ENCODE results near the gene PTPRT.
A peak's percentile ranks its signal among the peaks of the same experiment; 100 is the strongest.

Gene PTPRT

DNA sequence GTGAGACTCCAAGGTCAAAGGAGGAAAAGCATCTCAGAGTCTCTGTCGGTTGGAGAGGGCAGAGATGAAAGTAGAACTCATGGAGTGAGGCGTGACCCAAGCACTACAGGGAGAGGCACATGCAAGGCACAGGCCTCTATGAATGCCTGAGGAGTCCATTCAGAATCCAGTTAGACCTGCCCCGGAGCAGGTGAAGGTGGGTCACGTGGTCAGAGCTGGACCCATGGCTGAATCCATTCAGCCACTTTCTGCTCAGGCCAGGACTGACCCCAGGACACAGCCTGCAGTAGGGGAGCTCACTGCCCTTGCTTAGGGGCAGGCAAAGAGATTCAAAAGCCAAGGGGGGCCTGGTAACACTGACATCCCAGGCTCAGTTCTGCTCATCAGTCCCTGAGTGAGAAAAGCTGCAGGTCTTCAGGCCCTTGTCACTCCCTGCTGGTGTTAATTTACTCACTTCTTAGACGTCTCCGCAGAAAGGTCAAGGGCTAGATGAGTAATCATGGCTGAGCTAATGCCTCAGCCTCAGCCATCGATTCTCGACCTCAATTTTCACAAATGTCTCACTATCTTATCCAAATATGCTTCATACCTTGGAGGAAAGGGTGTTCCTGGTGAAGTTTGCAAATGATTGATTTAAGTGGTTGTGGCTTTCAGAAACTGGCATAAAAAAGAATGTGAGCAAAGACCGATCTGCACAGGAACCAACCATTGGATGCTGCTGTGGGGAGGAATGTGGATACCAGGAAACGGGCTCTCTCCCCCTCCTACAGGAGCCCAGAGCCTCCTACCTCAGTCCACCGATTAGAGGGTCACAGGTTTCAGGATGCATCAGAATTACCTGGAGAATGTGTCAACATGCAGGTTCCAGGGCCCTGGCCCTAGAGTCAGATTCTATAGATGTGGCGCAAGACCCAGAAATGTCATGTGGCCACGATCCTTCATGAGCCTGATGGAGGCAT is 584.4 kb downstream of the PTPRT start:
- DNase-seq = no peak

DNA sequence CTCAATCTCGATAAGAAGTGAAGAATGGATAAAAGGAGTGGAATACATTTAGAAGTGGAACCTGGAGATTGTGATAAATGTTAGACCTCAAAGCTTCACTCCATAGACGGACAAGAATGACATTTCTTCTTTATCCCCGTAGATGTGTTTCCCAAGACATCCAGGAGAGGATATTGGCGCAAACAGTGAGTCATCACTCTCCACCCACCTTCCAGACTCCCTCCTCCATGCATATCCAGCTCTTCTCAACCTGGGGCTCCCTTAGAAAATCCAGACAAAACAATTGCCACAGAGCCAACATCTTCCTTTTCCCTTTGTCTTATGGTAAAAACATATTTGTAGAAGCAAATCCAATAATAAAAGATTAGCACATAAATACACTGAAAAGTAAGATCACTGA is 586.1 kb downstream of the PTPRT start:
- DNase-seq = peak in 1 of 2 donors; percentile 6

DNA sequence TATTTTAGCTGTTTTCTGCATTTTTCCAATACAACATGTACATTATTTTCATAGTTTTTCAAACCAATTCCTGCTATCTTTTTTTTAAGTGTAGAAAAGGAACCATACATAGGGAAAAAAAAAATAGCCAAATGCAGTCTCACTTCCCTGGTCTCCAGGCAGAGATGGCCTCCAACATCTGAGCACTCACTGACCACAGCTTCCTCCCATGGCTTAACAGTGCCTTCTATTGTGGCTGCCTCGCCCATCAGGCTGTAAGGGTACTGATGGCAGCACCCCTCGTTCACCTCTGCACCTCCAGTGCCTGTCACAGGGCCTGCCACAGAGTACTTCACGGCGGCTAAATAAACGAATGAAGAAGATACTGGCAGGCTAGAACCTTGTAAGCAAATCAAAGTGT is 591.1 kb downstream of the PTPRT start:
- DNase-seq = peak in 1 of 2 donors; percentile 22

DNA sequence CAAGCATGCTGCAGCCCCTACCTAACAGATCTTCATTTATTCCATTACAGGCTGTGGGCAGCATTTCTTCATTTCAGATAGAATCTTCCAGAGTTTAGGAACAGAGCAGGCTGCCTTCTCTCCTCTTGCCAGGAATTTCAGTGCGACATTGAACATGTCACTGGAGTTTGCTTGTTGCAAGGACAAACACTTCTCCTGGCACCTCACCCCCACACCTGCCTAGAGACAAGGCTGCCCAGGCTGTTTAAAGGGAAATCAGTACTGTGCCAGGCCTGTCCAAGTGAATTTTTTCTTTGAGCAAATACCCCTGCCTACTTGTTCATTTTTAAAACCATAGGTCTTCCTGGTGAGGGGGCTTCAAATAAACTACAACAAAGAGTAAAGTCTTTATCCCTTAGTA is 594.1 kb downstream of the PTPRT start:
- DNase-seq = no peak

DNA sequence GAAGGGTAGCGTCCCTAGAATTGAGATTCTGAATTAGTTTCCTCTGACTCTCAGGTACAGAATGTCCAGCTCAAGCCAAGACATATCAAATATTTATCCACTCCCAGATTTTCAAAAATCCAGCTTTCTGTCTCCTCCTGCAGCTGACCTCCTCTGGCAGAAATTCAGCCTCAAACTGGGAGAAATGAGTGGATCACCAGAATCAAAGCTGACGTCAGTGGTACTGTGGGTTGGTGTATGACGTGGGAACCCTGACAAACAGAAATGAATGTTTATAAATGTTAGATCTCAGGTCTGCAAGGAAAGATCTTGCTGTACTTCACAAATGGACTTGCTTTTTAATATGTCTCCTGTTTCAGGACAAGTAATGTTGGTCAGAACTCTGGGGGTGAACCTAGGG is 595.0 kb downstream of the PTPRT start:
- no peak for DNase-seq

DNA sequence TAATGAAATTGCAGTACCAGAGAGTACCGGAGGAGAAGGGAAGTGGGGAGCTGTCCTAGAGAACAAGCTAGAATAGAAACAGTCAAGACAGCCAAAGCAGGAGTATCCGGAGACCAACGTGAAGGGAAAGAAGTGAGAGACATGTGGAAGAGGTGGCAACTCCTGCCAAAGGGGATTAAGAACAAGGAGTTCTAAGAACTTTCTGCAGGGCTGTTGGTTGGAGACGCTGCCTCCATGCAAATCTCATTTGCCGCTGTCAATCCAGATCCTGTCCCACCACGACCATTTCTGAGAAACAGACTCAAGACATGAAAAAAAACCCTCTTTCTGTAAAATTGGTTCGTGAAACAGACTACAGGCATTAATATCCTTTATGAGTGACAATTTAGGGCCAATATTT is 595.7 kb downstream of the PTPRT start:
- DNase-seq = no peak

DNA sequence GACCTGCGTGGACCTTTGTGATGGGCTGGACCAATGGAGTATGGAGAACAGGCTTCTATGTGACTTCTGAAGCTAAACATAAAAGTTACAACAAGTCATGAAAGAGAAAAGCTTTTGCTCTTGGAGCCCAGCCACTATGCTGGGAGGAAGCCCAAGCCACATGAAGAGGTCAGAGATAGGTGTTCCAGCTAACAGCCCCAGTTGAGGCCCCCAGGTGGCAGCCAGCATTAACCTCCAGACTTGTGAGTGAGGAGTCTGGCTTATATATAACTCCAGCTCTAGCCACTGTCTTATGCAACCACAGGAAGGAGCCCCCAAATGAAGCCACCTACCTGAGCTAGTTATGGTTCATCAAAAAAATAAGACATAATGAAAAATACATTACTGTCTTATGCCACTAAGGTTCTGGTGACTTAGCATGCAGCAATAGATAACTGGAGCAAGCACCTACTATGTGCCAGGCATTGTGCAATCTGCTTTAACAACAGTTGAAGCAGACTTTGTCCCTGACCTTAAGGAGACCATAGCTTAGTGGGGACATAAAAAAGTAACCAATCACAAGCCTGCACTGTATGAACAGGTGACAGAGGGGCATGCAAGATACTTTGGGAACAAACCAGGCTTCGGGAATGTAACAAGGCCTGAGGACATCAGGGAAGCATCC is 599.6 kb downstream of the PTPRT start:
- DNase-seq = no peak

DNA sequence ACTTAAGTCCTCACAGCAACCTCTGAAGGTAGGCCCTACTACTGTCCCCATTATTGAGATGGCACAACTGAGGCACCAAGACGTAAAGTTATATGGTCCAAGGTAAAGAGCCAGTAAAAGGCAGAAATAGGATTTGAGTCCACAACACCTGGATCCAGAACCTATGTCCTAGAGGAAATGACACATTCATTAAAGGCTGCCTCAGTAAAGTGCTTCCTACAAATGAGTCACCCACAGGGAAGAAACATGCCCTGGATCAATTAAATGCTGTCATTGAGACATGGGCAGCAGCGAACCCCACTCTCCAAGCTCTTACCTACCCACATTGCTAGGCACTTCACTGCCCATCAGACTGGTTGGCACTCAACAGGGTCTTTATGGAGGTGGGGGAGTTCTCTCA is 600.9 kb downstream of the PTPRT start:
- DNase-seq = no peak

- no peak for DNase-seq
Measured at GRCh38 chr20:42587427-42587826, 602.3 kb downstream of the PTPRT start.

DNA sequence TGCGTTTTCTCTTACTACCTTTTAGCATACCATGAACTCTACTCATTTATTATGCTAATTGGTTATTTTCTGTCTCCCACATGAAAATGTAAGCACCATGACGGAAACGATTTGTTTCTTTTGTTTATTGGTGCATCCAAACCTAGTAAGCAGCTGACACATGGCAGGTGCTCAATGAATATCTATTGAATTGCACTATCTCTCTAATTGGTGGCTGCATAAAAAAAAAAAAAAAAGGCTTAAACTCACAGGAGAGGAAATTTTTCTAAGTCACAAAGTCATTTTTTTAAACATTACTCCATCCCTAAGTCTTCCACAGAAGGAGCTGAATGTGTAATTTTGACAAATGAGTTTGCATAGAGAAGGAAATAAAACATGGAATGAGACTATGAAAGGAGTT is 608.4 kb downstream of the PTPRT start:
- no peak for DNase-seq

GRCh38 chr20:42576167-42576566 is 613.5 kb downstream of the PTPRT start:
- DNase-seq = no peak

- no peak for DNase-seq
Measured at GRCh38 chr20:42572320-42573016, 617.2 kb downstream of the PTPRT start.

GRCh38 chr20:42567409-42567808 is 622.3 kb downstream of the PTPRT start:
- DNase-seq = no peak

- DNase-seq = no peak
Measured at GRCh38 chr20:42565235-42565995, 624.3 kb downstream of the PTPRT start.

- no peak for DNase-seq
Measured at GRCh38 chr20:42559665-42560064, 630.0 kb downstream of the PTPRT start.

GRCh38 chr20:42556575-42556974 is 633.1 kb downstream of the PTPRT start:
- no peak for DNase-seq

DNA sequence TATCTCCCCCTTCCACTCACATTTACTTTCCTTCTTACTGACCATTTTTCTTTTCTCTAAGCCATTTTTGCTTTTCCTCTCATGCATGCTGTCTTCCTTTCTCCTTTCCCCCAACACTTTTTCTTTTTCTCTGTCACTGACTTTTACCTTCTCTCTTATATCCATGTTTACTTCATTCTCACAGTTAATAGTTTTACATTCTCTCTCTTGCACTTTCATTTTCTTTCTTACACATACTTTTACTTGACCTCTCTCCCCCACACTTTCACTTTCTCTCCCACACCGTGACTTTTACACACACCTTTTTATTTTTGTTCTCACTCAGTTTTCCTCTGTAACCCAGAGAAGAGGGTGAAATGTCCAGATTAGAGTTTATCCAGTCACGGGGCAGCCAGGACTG is 636.3 kb downstream of the PTPRT start:
- DNase-seq = no peak

DNA sequence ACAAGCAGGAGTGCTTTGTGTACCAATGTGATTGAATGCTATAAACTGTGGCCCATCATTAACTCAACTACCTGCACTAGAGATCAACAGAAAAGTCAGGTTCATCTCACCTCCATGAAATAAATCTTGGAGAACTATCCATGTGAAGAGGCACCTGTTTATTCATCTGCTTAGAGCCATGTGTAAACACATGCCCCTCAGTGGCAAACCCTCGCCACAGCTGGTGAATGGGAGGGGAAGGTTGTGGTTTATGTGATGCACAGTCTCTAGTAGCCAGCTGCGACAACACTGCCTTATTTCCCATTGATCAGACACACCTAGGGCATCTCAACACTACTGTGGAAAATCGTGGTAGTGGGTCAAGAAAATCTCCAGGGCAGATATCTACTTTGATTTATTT is 640.2 kb downstream of the PTPRT start:
- DNase-seq = no peak

- DNase-seq = no peak
Measured at GRCh38 chr20:42544926-42545325, 644.8 kb downstream of the PTPRT start.

DNA sequence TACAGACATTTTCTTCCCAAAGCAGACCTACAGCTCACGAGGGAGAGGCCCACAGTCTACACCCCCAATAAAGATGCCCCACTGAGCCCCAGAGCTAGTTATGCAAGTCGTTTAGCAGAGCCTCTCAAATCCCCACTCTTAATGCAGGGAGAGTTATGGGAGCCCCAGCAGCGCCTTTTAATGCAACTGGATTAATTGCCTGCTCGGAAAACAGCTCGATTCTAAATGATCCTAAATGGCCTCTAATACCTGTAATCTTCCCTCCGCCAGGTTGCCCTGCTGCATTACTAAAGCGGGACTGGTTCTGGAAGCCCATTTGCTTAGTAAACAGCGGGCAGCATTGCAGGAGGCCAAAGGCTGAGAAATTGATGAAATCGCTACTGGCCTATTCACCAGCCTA is 656.9 kb downstream of the PTPRT start:
- no peak for DNase-seq

- peak in 1 of 2 donors; percentile 15 for DNase-seq
Measured at GRCh38 chr20:42531508-42531961, 658.2 kb downstream of the PTPRT start.

DNA sequence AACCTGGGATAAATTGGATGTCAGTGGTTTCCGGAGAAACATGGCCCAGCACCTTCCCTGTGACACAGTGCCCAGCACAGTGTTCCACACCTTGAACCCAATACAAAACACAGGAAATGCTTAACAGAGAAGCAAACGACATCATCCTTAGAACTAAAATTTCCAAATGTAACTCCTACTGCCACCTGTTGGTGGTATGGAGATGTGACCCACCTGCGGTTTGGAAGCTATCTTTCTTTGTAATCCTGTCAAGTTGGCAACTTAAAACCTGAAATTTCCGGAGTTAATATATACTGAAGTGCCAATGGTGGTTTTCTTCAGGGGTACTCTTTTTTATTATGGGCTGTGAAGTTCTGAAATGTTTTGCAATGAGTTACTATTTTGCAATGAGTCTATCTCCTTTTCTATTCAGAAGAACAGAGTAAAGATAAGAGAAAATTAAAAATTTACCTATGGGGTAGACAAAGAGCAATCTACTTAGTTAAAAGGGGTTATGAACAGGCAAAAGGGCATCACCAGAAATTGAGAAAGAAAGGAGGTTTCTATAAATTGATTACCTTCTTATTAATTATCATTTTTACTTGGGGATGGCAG is 658.8 kb downstream of the PTPRT start:
- DNase-seq = peak; percentile 34 to 43
